GM12801 (cell line): ENCODE data around the gene ANGEL1.

Experiments used
- CTCF ChIP-seq: IDR thresholded peaks from one replicate; pipeline ENCODE4 v1.5.1; 2011; ENCODE audit warnings: control low read depth; ENCODE audit not compliant: insufficient read length; ENCODE audit errors: extremely low read depth

ANGEL1 gene

GRCh38 chr14:76759589-76759988 lies 53.1 kb downstream of the ANGEL1 start:
- no peak for TF ChIP-seq CTCF

GRCh38 chr14:76756371-76756750 lies 56.3 kb downstream of the ANGEL1 start:
- no peak for TF ChIP-seq CTCF

GRCh38 chr14:76755610-76756370 lies 56.9 kb downstream of the ANGEL1 start:
- TF ChIP-seq CTCF = no peak

- no peak for TF ChIP-seq CTCF
These were observed 58.1 kb downstream of the ANGEL1 start for GRCh38 chr14:76754586-76754985.

GRCh38 chr14:76753541-76754198 lies 59.0 kb downstream of the ANGEL1 start:
- no peak for TF ChIP-seq CTCF

GRCh38 chr14:76752744-76753143 lies 59.9 kb downstream of the ANGEL1 start:
- no peak for TF ChIP-seq CTCF

- no peak for TF ChIP-seq CTCF
These were observed 69.7 kb downstream of the ANGEL1 start for GRCh38 chr14:76742966-76743365.
